ENCODE data around the gene DHX57. TPM values are rescaled to one million over a fixed set of nuclear protein-coding genes. Genes with fewer than 3 reads are reported as not detected.
A peak's percentile ranks its signal among the peaks of the same experiment; 100 is the strongest.

DHX57 gene
- total and polyA plus RNA-seq, 12 donors: 6.0 to 12.4 (median 9.7) TPM

- DNase-seq (no peak), ATAC-seq (no peak)
- Histone ChIP-seq H3K27ac (peak overlapping the region in 1 of 10 donors; percentile 77), H3K4me3 (peak overlapping the region in 7 of 10 donors; percentile 13 to 42 (median 21)), H3K36me3 (peaks cover 0 to 6% (median 0%) of the 10 kb centered on the region in 9 donors), H3K27me3 (no peaks in the 10 kb centered on the region), H3K4me1 (peaks cover 2 to 26% (median 9%) of the 10 kb centered on the region in 9 donors), H3K9me3 (no peaks in the 10 kb centered on the region)
- intact Hi-C loops (cut with DNase I): no loop called here
- TF ChIP-seq CTCF (IDR thresholded peaks at IDR 0.05): no peak
- 58 to 63% methylated on average over 3 of the region's 3 CpGs for WGBS, 2 donors
Measured at GRCh38 chr2:38754506-38754905, 121.2 kb downstream of the DHX57 start.

- no peak for TF ChIP-seq CTCF (IDR thresholded peaks at IDR 0.05)
- peak overlapping the region in 1 of 10 donors; percentile 77 for H3K27ac ChIP-seq
- ATAC-seq: no peak
- peak overlapping the region in 6 of 10 donors; percentile 13 to 42 (median 24) for H3K4me3 ChIP-seq
- H3K9me3 ChIP-seq: no peaks in the 10 kb centered on the region
- peaks cover 0 to 11% (median 3%) of the 10 kb centered on the region in 9 donors for H3K36me3 ChIP-seq
- no peak for DNase-seq
- peaks cover 6 to 30% (median 13%) of the 10 kb centered on the region in 9 donors for H3K4me1 ChIP-seq
- intact Hi-C loops (cut with DNase I): no loop called here
- no peaks in the 10 kb centered on the region for H3K27me3 ChIP-seq
Measured at GRCh38 chr2:38754049-38754448, 121.7 kb downstream of the DHX57 start.

- DNase-seq (no peak), ATAC-seq (peak in 1 of 8 donors; percentile 2)
- intact Hi-C loops (cut with DNase I): loop anchor here in 1 of 10 donors (2.0 kb wide), 1 partner anchor 149 kb away; the partner anchor contains the start of gene HNRNPLL
- 28 to 30% methylated on average over 18 of the region's 18 CpGs for WGBS, 2 donors
- TF ChIP-seq CTCF (IDR thresholded peaks at IDR 0.05): no peak
- Histone ChIP-seq H3K4me3 (peak overlapping the region; percentile 64 to 94 (median 85)), H3K27ac (peak overlapping the region; percentile 90 to 100 (median 98)), H3K27me3 (no peaks in the 10 kb centered on the region), H3K36me3 (peaks cover 0 to 34% (median 22%) of the 10 kb centered on the region in 9 donors), H3K9me3 (no peaks in the 10 kb centered on the region), H3K4me1 (peaks cover 8 to 53% (median 36%) of the 10 kb centered on the region in 9 donors)
Measured at GRCh38 chr2:38751596-38752410, 123.9 kb downstream of the DHX57 start.

- H3K9me3 ChIP-seq: no peaks in the 10 kb centered on the region
- TF ChIP-seq CTCF (IDR thresholded peaks at IDR 0.05): no peak
- H3K27ac ChIP-seq: peak within 1 kb of the TSS; percentile 90 to 100 (median 98)
- H3K36me3 ChIP-seq: peaks cover 0 to 41% (median 30%) of the 10 kb centered on the region in 9 donors
- peak; percentile 97 to 98 for DNase-seq
- ATAC-seq: peak; percentile 91 to 97 (median 94)
- WGBS, 2 donors: 0% methylated on average over 65 to 68 of the region's 68 CpGs
- intact Hi-C loops (cut with DNase I): loop anchor here in 1 of 10 donors (2.0 kb wide), 1 partner anchor 148 kb away; the partner anchor contains the start of gene HNRNPLL
- no peaks in the 10 kb centered on the region for H3K27me3 ChIP-seq
- peaks cover 8 to 60% (median 42%) of the 10 kb centered on the region in 9 donors for H3K4me1 ChIP-seq
- peak within 1 kb of the TSS; percentile 64 to 94 (median 85) for H3K4me3 ChIP-seq
Measured at GRCh38 chr2:38750891-38751595, 124.7 kb downstream of the DHX57 start, which contains the start of gene SRSF7. TSS of gene SRSF7 (minus strand) at chr2:38751361. CDS start at chr2:38751256, 105 bp downstream.

Measured in heart right ventricle (tissue), 16 donors.